SK-N-MC (cell line): ENCODE results near the gene NFATC2.

Experiments
- EZH2 ChIP-seq: fragments of 200-600 bp; sonication (generic); IDR thresholded peaks from one replicate; pipeline ENCODE4 v1.6.1; 2017; ENCODE audit warnings: antibody characterized with exemption
- FOXP2 ChIP-seq: optimal IDR thresholded peaks from 2 replicates; pipeline ENCODE3; 2011; ENCODE audit warnings: mild to moderate bottlenecking, moderate library complexity; ENCODE audit not compliant: insufficient read depth; ENCODE audit errors: extremely low read length, control extremely low read depth
- POLR2AphosphoS5 ChIP-seq: IDR thresholded peaks from 2 replicates; pipeline ENCODE4 v1.6.1; 2012; ENCODE audit warnings: mild to moderate bottlenecking, low read depth, low read length, borderline replicate concordance

GRCh38 chr20:51581571-51581970, 39.1 kb upstream of the NFATC2 start:
- TF ChIP-seq EZH2 = no peak
- no peak for TF ChIP-seq POLR2AphosphoS5
- no peak for TF ChIP-seq FOXP2
